WERI-Rb-1 (cell line): Measurements from ENCODE around the gene UPK3A.

ENCODE experiments used
- DNase-seq: peaks from one replicate; pipeline ENCODE4 v3.0.0-alpha.2; 2020
- H3K27ac ChIP-seq: fragments of 250-450 bp; sonication (Bioruptor Pico); 2 replicates; pipeline ENCODE4 v1.5.1; 2020; ENCODE audit warnings: mild to moderate bottlenecking, moderate library complexity
- H3K27me3 ChIP-seq: fragments of 250-450 bp; sonication (Bioruptor Pico); 2 replicates; pipeline ENCODE4 v1.5.1; 2021; ENCODE audit warnings: mild to moderate bottlenecking, low read depth, moderate library complexity; ENCODE audit not compliant: insufficient read depth, severe bottlenecking
- H3K36me3 ChIP-seq: fragments of 250-450 bp; sonication (Bioruptor Pico); 2 replicates; pipeline ENCODE4 v1.5.1; 2020; ENCODE audit warnings: mild to moderate bottlenecking, moderate library complexity
- H3K4me3 ChIP-seq: 2 replicates; pipeline ENCODE4 v1.5.1; 2011; ENCODE audit warnings: low read depth, mild to moderate bottlenecking, control low read depth, low read length
- H3K9me3 ChIP-seq: fragments of 250-450 bp; sonication (Bioruptor Pico); 2 replicates; pipeline ENCODE4 v1.5.1; 2021; ENCODE audit warnings: mild to moderate bottlenecking, moderate library complexity; ENCODE audit not compliant: severe bottlenecking
- CTCF ChIP-seq: IDR thresholded peaks from 2 replicates; pipeline ENCODE4 v1.5.1; 2011; ENCODE audit warnings: low read depth, mild to moderate bottlenecking, control low read depth, inconsistent platforms, low read length

Gene UPK3A

GRCh38 chr22:45335021-45335818 lies 50.5 kb downstream of the UPK3A start:
- H3K36me3 ChIP-seq: peaks cover 33% of the 10 kb centered on the region
- H3K9me3 ChIP-seq: no peaks in the 10 kb centered on the region
- peak; percentile 19 for DNase-seq
- no peak overlapping the region for H3K27ac ChIP-seq
- peak; percentile 36; the same call in 1 of the 2 replicates for TF ChIP-seq CTCF
- H3K27me3 ChIP-seq: no peaks in the 10 kb centered on the region
- no peak overlapping the region for H3K4me3 ChIP-seq

DNA sequence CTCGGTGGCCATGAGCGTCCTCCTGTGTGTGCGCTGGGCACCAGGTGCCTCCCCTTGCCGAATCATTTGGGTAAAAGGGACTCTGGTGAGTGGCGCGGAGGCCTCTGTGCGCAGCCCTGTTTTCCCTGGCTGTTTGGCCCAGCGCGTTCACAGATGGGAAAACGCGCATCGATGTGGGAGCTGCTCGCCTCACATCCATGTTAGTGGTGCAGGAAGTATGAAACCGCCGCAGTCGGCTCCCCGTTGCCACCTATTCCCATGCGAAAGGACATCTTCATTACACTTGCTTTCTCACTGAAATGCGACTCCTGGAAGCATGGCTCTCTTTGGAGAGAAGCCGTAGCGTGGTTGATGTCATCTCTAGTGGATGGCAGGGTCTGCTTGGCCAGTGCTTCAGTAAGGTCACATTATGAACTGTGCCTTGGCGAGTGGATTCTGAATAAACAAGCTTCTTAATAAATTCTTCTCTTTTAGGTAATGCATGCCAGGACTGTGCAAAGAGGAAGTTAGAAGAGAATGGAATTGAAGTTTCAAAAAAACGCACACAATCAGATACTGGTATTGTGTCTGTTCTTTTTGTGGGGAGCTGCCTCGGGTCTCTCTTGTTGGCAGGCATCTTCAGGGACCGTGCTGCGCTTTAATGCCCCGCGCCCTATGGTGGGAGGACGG lies 51.2 kb downstream of the UPK3A start:
- no peaks in the 10 kb centered on the region for H3K9me3 ChIP-seq
- H3K36me3 ChIP-seq: peaks cover 32% of the 10 kb centered on the region
- no peak overlapping the region for H3K27ac ChIP-seq
- no peak for TF ChIP-seq CTCF
- H3K4me3 ChIP-seq: no peak overlapping the region
- H3K27me3 ChIP-seq: no peaks in the 10 kb centered on the region
- no peak for DNase-seq

- Histone ChIP-seq H3K27ac (no peak overlapping the region), H3K4me3 (no peak overlapping the region), H3K27me3 (no peaks in the 10 kb centered on the region), H3K36me3 (peaks cover 36% of the 10 kb centered on the region), H3K9me3 (no peaks in the 10 kb centered on the region)
- no peak for TF ChIP-seq CTCF
- DNase-seq: no peak
These were observed 52.3 kb downstream of the UPK3A start for GRCh38 chr22:45336971-45337431.

- H3K36me3 ChIP-seq: peaks cover 33% of the 10 kb centered on the region
- H3K27me3 ChIP-seq: no peaks in the 10 kb centered on the region
- TF ChIP-seq CTCF: no peak
- no peak for DNase-seq
- H3K27ac ChIP-seq: no peak overlapping the region
- H3K4me3 ChIP-seq: no peak overlapping the region
- no peaks in the 10 kb centered on the region for H3K9me3 ChIP-seq
These were observed 52.8 kb downstream of the UPK3A start for GRCh38 chr22:45337536-45337935.

- TF ChIP-seq CTCF: no peak
- H3K27ac ChIP-seq: no peak overlapping the region
- DNase-seq: no peak
- H3K4me3 ChIP-seq: no peak overlapping the region
- H3K9me3 ChIP-seq: no peaks in the 10 kb centered on the region
- H3K36me3 ChIP-seq: peaks cover 29% of the 10 kb centered on the region
- H3K27me3 ChIP-seq: no peaks in the 10 kb centered on the region
These were observed 54.0 kb downstream of the UPK3A start for GRCh38 chr22:45338795-45339194.
